ENCODE measurements around the gene ZNF350. TPM values are rescaled to one million over a fixed set of nuclear protein-coding genes. Genes with fewer than 3 reads are reported as not detected.
"Not testable (repeated sequence)": the region's sequence is repeated elsewhere in the genome, so short reads cannot be mapped to it uniquely, and the experiment has no call there.

The ZNF350 gene
- total RNA-seq, 2 donors from 2014 or later = 5.7 to 6.5 TPM

GRCh38 chr19:51994048-51994644 lies 7.5 kb upstream of the ZNF350 start:
- no peak for DNase-seq (ENCODE audit: low spot score)

DNA sequence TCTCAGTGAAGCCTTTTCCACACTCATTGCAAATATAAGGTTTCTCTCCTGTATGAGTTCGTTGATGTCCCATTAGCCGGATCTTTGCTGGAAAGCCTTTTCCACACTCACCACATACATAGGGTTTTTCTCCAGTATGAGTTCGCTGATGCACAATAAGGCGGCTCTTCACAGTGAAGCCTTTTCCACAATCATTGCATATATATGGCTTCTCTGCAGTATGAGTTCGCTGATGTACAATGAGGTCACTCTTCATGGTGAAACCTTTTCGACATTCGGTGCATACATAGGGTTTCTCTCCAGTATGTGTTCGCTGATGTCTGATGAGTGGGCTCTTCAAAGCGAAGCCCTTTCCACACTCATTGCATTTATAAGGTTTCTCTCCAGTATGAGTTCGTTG lies 6.8 kb upstream of the ZNF350 start:
- TF ChIP-seq, protein P1, sequence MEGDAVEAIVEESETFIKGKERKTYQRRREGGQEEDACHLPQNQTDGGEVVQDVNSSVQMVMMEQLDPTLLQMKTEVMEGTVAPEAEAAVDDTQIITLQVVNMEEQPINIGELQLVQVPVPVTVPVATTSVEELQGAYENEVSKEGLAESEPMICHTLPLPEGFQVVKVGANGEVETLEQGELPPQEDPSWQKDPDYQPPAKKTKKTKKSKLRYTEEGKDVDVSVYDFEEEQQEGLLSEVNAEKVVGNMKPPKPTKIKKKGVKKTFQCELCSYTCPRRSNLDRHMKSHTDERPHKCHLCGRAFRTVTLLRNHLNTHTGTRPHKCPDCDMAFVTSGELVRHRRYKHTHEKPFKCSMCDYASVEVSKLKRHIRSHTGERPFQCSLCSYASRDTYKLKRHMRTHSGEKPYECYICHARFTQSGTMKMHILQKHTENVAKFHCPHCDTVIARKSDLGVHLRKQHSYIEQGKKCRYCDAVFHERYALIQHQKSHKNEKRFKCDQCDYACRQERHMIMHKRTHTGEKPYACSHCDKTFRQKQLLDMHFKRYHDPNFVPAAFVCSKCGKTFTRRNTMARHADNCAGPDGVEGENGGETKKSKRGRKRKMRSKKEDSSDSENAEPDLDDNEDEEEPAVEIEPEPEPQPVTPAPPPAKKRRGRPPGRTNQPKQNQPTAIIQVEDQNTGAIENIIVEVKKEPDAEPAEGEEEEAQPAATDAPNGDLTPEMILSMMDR (IDR thresholded peaks at IDR 0.05) = no peak
- Histone ChIP-seq H3K4me3 (no peak overlapping the region), H3K4me1 (no peaks in the 10 kb centered on the region), H3K36me3 (peaks cover 61% of the 10 kb centered on the region), H3K9me3 (peaks cover 29 to 97% of the 10 kb centered on the region in 2 donors), H3K27ac (no peak overlapping the region), H3K27me3 (no peaks in the 10 kb centered on the region)
- no peak for DNase-seq (ENCODE audit: low spot score)

More at GRCh38 chr19:51994048-51994644, 7.5 kb upstream of the ZNF350 start:
- Histone ChIP-seq H3K4me3 (no peak overlapping the region), H3K27ac (no peak overlapping the region), H3K27me3 (no peaks in the 10 kb centered on the region), H3K4me1 (no peaks in the 10 kb centered on the region), H3K36me3 (peaks cover 68% of the 10 kb centered on the region), H3K9me3 (peaks cover 29 to 97% of the 10 kb centered on the region in 2 donors)
- TF ChIP-seq, protein P1 (IDR thresholded peaks at IDR 0.05) = no peak

DNA sequence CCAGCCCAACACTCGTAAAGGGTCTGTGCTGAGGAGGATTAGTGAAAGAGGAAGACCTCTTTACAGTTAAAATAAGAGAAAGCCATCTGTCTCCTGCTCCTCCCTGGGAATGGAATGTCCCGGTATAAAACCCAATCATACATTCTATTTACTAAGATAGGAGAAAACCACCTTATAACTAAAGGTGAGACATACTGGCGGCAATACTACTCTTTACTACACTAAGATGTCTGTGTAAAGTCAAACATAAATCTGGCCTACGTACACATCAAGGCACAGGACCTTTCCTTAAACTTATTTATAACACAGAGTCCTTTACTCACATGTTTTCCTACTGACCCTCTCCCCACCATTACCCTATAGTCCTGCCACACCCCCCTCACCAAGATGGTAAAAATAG lies 3.3 kb downstream of the ZNF350 start:
- Histone ChIP-seq H3K36me3 (peaks cover 11% of the 10 kb centered on the region), H3K9me3 (peaks cover 0 to 52% of the 10 kb centered on the region in 2 donors), H3K4me1 (peaks cover 0 to 16% of the 10 kb centered on the region in 2 donors), H3K27ac (no peak overlapping the region), H3K4me3 (no peak overlapping the region), H3K27me3 (no peaks in the 10 kb centered on the region)
- DNase-seq (ENCODE audit: low spot score) = no peak
- TF ChIP-seq, protein P1 (IDR thresholded peaks at IDR 0.05) = no peak

GRCh38 chr19:51980926-51981325 lies 5.7 kb downstream of the ZNF350 start:
- H3K36me3 ChIP-seq = peaks cover 11% of the 10 kb centered on the region
- not testable (repeated sequence) for H3K27me3 ChIP-seq; H3K4me3 ChIP-seq; H3K27ac ChIP-seq; DNase-seq (ENCODE audit: low spot score)
- peaks cover 4 to 60% of the 10 kb centered on the region in 2 donors for H3K9me3 ChIP-seq
- H3K4me1 ChIP-seq = peaks cover 0 to 11% of the 10 kb centered on the region in 2 donors

DNA sequence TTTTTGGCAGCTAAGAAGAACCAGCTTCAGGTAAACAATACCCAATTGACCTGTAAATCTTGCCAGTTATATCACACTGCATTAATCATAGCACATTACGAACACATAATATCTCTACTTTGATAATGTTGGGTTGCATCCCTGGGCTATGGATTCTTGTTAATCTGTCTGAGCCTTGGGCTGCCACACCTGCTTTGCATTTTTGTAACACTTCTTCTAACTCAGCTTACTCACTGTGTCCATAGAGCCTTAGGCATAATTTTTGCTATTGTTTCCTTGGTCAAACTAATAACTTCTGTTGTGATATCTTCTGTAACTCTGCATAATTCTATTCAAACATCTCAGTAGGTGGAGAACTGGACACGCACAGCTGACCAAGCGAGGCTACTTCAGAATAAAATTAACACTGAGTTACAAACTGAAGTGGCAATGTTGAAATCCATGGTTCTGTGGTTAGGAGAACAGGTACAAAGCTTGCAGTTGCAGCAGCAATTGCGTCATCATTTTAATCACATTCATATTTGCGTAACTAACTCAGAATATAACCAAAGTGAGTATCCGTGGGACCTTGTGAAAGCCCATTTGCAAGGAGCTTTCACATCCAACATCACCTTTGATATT lies 6.4 kb downstream of the ZNF350 start:
- no peak for DNase-seq (ENCODE audit: low spot score)
- H3K9me3 ChIP-seq = peaks cover 4 to 67% of the 10 kb centered on the region in 2 donors
- no peak overlapping the region for H3K4me3 ChIP-seq
- H3K36me3 ChIP-seq = peaks cover 11% of the 10 kb centered on the region
- no peak overlapping the region for H3K27ac ChIP-seq
- H3K27me3 ChIP-seq = no peaks in the 10 kb centered on the region
- peaks cover 0 to 4% of the 10 kb centered on the region in 2 donors for H3K4me1 ChIP-seq
- TF ChIP-seq, protein P1 (IDR thresholded peaks at IDR 0.05) = no peak

DNA sequence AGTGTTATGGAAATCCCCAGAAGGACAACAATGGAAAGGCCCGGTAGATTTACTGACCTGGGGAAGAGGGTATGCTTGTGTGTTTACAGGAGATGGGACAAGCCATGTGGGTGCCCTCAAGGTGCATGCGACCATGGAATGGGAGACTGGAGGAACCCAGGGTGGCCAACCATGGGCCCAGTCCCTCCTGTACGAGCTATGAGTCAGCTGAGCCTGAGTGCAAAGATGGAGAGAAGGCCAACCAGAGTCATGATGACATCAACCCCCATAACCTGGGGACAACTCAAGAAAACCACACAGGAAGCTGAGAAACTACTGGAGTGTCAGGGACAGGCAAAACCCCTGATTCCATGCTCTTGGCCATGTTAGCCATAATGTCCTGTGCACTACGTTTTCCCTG lies 7.8 kb downstream of the ZNF350 start:
- no peak for DNase-seq (ENCODE audit: low spot score)
- Histone ChIP-seq H3K4me3 (no peak overlapping the region), H3K4me1 (no peaks in the 10 kb centered on the region), H3K36me3 (peaks cover 21% of the 10 kb centered on the region), H3K27ac (no peak overlapping the region), H3K27me3 (no peaks in the 10 kb centered on the region), H3K9me3 (peaks cover 11 to 81% of the 10 kb centered on the region in 2 donors)
- TF ChIP-seq, protein P1 (IDR thresholded peaks at IDR 0.05) = no peak

Measured in right atrium auricular region (tissue), 2 donors.